SK-N-MC (cell line): ENCODE data around the gene ATP6V1C2.

Experiments
- DNase-seq: peaks from one replicate; pipeline ENCODE4 v3.0.0-alpha.2; 2011; ENCODE audit warnings: low read depth, low spot score
- H3K27ac ChIP-seq: fragments of 200-600 bp; sonication (generic); 2 replicates; pipeline ENCODE4 v1.5.1; 2016; ENCODE audit warnings: mixed run types
- H3K36me3 ChIP-seq: fragments of 200-600 bp; sonication (generic); 2 replicates; pipeline ENCODE4 v1.6.1; 2017; ENCODE audit warnings: antibody characterized with exemption, low read length, mixed read lengths; ENCODE audit not compliant: insufficient read depth
- H3K4me3 ChIP-seq: fragments of 200-600 bp; sonication (generic); 2 replicates; pipeline ENCODE4 v1.5.1; 2016
- H3K9ac ChIP-seq: fragments of 200-600 bp; sonication (generic); 2 replicates; pipeline ENCODE4 v1.8.0; 2017; ENCODE audit warnings: mixed run types, mixed read lengths; ENCODE audit not compliant: insufficient read length
- H3K9me3 ChIP-seq: fragments of 200-600 bp; sonication (generic); 2 replicates; pipeline ENCODE4 v1.6.1; 2017; ENCODE audit warnings: low read depth, mild to moderate bottlenecking, antibody characterized with exemption, low read length, moderate library complexity, mixed read lengths
- EZH2 ChIP-seq: fragments of 200-600 bp; sonication (generic); IDR thresholded peaks from one replicate; pipeline ENCODE4 v1.6.1; 2017; ENCODE audit warnings: antibody characterized with exemption
- FOXP2 ChIP-seq: optimal IDR thresholded peaks from 2 replicates; pipeline ENCODE3; 2011; ENCODE audit warnings: mild to moderate bottlenecking, moderate library complexity; ENCODE audit not compliant: insufficient read depth; ENCODE audit errors: extremely low read length, control extremely low read depth
- POLR2AphosphoS5 ChIP-seq: IDR thresholded peaks from 2 replicates; pipeline ENCODE4 v1.6.1; 2012; ENCODE audit warnings: mild to moderate bottlenecking, low read depth, low read length, borderline replicate concordance

Gene ATP6V1C2

DNA sequence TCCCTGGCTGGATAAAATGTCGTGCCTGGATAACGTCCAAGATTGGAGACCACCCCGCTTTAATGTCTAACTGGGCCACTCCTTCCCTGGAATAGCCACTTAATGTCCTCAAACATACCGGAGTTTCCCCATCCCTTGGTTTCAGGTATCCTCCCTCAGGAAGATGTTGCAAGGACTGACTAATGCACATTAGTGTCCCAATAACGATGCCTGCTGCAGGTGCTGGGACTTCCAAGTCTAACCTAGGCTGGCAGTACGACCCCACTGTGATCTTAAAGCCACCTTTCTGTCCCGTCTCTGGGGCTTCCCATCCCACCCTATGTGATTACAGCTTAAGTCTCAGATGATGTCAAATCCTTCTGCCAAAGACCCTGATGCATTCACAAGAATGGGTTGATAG lies 1.1 kb upstream of the ATP6V1C2 start:
- Histone ChIP-seq H3K9ac (no peak overlapping the region), H3K9me3 (no peaks in the 10 kb centered on the region), H3K27ac (no peak overlapping the region), H3K36me3 (no peaks in the 10 kb centered on the region), H3K4me3 (no peak overlapping the region)
- TF ChIP-seq POLR2AphosphoS5 (no peak), EZH2 (no peak), FOXP2 (no peak)
- no peak for DNase-seq

DNA sequence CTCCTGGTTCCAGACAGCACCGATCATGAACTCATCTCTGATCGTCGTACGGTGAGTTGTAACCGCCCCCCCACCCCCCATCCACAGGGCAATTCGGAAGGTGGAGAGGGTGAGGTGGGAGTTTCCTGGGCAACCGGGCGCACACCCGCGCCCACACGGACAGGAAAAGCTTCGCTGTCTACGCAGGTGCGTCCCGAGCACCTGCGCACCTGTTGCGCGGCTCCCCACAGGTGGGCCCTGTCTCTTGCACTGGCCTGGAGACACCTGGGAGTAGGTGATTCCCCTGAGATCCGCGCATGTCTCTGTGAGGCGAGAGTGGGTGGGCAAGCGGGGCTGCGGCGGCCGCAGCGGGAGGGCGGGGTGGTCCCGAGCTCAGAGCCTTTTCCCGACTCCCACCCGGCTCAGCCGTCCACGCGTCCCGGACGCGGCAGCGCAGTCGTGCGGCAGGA lies 459 bp upstream of the ATP6V1C2 start:
- no peak for TF ChIP-seq EZH2
- TF ChIP-seq POLR2AphosphoS5 = no peak
- TF ChIP-seq FOXP2 = no peak
- H3K9me3 ChIP-seq = no peaks in the 10 kb centered on the region
- no peak for DNase-seq
- no peak overlapping the region for H3K27ac ChIP-seq
- peak overlapping the region; percentile 77 for H3K4me3 ChIP-seq
- no peak overlapping the region for H3K9ac ChIP-seq
- no peaks in the 10 kb centered on the region for H3K36me3 ChIP-seq

DNA sequence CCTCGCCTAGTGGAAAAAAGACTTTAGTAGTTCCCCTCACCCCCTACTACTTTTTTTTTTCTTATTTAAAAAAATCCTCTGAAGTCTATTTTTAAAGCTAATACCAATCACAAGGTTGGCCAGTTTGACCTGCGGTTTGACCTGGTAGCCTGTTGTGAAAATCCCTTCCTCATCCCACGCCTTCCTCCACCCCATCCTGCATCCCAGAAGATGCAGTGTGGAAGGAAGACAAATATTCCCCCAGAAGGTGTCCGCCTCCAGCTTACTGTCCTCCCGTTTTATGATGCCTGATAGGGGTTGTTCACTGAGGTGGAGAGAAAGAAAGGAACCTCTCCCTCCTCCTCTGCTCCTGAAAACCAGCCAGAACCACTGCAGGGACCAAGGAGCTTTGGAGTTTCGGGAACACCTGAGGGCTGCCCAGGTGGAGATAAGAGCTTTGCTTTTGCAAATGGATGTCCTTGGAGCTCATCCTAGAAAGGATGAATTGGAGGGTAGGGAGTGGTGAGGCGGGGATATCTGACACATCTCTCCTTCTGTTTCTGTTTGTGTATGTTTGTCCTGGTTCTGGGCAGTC lies 909 bp downstream of the ATP6V1C2 start:
- Histone ChIP-seq H3K9ac (no peak overlapping the region), H3K36me3 (no peaks in the 10 kb centered on the region), H3K4me3 (peak overlapping the region; percentile 77), H3K9me3 (no peaks in the 10 kb centered on the region), H3K27ac (no peak overlapping the region)
- DNase-seq = no peak
- TF ChIP-seq POLR2AphosphoS5 (no peak), FOXP2 (no peak), EZH2 (no peak)

DNA sequence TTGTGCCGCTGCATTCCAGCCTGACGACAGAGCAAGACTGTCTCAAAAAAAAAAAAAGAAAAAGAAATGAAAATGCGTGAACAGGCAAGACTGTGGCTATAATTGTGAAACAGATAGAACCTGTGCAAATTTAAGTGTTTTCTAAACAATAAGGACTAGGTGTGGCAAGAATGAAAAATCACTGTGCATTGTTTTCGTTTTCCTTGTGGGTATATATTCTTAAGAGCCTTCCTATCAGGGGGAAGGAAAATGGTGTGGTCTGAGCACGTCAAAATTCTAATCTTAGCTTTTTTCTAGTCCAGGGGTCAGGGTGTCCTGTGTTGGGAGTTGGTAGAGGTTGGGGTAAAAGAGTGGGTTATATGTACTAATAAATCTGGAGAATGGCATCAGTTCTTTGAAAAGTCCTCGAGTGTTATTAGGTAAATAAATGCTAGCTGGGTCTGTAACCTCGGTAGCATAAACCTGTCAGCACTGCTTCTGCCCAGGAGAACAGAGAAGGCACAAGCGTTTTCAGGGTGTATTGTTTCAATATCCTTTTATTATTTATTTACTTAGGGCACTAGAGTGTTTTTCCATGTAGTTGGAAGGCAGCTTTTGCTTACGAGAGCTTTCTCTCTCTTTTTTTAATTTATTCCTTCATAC lies 11.6 kb downstream of the ATP6V1C2 start:
- no peak for TF ChIP-seq EZH2
- TF ChIP-seq FOXP2 = no peak
- TF ChIP-seq POLR2AphosphoS5 = no peak
- DNase-seq = no peak
- Histone ChIP-seq H3K9ac (no peak overlapping the region), H3K36me3 (no peaks in the 10 kb centered on the region), H3K27ac (no peak overlapping the region), H3K9me3 (no peaks in the 10 kb centered on the region), H3K4me3 (no peak overlapping the region)

DNA sequence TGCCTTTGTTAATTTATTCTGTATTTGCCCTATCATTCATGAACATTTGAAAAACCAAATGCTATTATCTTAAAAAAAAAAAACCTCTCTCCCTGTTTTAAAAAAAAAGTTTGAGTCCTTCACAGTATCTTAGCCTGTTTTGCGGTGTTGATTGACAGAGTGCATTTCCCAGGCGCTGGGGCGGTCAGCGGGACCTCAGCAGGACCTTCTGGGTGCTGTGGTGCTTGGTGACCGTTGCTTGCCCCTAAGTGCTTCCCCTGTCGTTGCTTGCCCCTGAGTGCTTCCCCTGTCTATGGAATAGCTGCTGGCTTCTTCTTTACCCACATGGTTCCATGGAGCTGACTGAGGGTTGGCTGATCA lies 12.1 kb downstream of the ATP6V1C2 start:
- Histone ChIP-seq H3K9me3 (no peaks in the 10 kb centered on the region), H3K27ac (no peak overlapping the region), H3K4me3 (no peak overlapping the region), H3K36me3 (no peaks in the 10 kb centered on the region), H3K9ac (no peak overlapping the region)
- no peak for TF ChIP-seq POLR2AphosphoS5
- TF ChIP-seq FOXP2 = no peak
- TF ChIP-seq EZH2 = no peak
- DNase-seq = no peak

DNA sequence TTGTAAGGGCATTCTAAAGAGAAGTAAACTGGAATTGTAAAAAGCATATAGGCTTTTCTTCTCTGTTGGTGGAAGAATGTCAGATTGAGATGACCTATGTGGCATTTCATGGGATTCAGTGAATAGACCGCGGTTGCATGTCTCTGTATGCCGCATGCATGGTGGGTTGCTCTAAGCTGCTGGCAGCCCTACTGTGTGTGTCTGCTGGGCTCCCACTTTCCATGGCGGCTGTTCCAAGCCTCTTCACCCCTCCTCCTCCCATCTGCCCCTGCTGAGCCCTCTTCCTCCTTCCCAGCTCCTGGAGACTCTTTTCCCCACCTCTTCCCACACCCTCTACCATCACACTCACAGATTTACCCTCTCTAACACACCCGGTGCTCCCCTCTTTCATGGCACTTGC lies 12.6 kb downstream of the ATP6V1C2 start:
- no peak for TF ChIP-seq POLR2AphosphoS5
- no peak for TF ChIP-seq EZH2
- no peak for TF ChIP-seq FOXP2
- Histone ChIP-seq H3K9me3 (no peaks in the 10 kb centered on the region), H3K27ac (no peak overlapping the region), H3K36me3 (no peaks in the 10 kb centered on the region), H3K9ac (no peak overlapping the region), H3K4me3 (no peak overlapping the region)
- no peak for DNase-seq

DNA sequence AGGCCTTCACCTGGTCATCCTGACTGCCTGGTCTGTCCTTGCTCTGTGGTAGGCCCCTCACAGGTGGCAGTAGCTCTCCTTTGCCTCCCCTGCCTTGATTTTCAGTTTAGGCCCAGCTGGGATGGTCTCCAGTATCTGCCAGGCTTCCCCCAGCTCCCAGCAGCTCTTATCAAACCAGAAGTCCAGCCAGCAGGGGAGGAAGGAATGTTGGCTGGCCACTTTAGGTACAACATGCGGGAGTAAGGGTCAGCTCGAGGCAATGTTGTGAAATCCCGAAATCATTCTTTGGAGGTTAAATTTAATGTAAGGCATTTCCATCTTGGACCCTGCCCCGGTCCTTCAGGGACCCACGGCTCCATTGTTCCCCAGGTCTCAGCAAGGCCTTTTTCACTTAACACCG lies 16.8 kb downstream of the ATP6V1C2 start:
- H3K4me3 ChIP-seq = no peak overlapping the region
- TF ChIP-seq EZH2 = no peak
- no peak for TF ChIP-seq POLR2AphosphoS5
- H3K9me3 ChIP-seq = no peaks in the 10 kb centered on the region
- DNase-seq = no peak
- H3K36me3 ChIP-seq = no peaks in the 10 kb centered on the region
- no peak overlapping the region for H3K9ac ChIP-seq
- H3K27ac ChIP-seq = no peak overlapping the region

DNA sequence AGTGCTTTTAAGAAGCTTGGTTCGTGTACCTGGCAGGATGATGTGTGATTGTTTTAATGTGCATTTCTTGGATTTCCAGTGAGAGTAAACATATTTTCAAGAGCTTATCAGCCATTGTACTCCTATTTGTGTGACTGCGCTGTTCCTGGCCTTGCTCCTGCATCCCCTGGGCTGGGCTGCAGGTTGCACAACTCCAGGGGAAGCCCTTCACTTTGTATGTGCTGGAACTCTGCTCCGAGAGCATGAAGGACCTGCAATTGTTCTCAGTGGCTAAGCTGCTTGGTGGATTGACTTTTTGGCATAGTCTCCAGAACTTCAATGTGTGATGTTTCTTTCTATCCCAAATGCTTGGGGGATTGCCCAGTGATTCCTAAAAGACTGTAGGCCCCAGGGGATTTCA lies 18.8 kb downstream of the ATP6V1C2 start:
- no peak overlapping the region for H3K9ac ChIP-seq
- no peaks in the 10 kb centered on the region for H3K36me3 ChIP-seq
- H3K9me3 ChIP-seq = no peaks in the 10 kb centered on the region
- TF ChIP-seq FOXP2 (no peak), POLR2AphosphoS5 (no peak), EZH2 (no peak)
- no peak overlapping the region for H3K27ac ChIP-seq
- DNase-seq = no peak
- no peak overlapping the region for H3K4me3 ChIP-seq

DNA sequence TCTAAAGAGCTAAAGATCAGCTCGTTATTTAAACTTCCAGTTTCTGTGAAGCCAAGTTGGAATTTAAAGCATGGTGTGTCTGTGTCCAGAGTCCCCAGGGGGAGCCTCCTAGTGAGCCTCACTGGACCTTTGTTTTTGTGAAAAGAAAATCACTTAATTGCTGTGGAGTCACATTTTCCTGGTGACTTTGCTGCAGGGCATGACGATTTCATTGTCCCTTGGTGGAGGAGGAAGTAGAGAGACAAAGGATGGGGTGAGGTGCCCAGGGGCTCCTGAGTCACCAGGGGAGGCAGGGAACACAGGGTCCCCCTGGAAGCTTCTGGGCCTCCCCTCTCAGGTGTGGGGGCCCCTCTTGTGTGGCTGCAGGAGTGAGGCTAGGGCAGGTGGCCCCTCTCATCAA lies 19.7 kb downstream of the ATP6V1C2 start:
- no peak overlapping the region for H3K9ac ChIP-seq
- no peak for DNase-seq
- H3K4me3 ChIP-seq = no peak overlapping the region
- no peak overlapping the region for H3K27ac ChIP-seq
- TF ChIP-seq FOXP2 (no peak), POLR2AphosphoS5 (no peak), EZH2 (no peak)
- no peaks in the 10 kb centered on the region for H3K36me3 ChIP-seq
- no peaks in the 10 kb centered on the region for H3K9me3 ChIP-seq
